NCI-H1092 (cell line): ENCODE measurements around the gene ADK.
"Not testable (repeated sequence)": the region's sequence is repeated elsewhere in the genome, so short reads cannot be mapped to it uniquely, and the experiment has no call there.

ENCODE experiments used
- DNase-seq: peaks from one replicate; lab custom pipeline; 2025; lab: John Stamatoyannopoulos, UW

ADK gene

DNA sequence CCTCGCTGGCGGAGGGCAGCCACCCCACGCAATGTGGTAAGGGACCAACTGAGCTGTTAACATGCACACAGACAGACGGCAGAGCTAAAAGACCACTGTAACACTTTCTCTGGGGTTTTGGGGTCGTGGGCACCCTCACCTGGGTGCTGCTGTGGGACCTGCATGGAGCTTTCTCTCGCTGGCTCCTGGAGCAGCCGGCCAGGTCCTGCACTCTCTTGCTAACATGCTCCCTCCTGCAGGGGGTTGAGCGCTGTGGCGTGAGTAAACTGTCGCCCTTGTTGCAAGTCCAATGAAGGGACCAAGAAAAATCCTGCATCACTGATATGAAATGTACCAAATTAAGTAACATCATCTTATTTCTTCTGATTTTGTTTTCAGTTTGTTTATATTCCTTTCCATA lies 92.0 kb downstream of the ADK start:
- DNase-seq, result no peak

DNA sequence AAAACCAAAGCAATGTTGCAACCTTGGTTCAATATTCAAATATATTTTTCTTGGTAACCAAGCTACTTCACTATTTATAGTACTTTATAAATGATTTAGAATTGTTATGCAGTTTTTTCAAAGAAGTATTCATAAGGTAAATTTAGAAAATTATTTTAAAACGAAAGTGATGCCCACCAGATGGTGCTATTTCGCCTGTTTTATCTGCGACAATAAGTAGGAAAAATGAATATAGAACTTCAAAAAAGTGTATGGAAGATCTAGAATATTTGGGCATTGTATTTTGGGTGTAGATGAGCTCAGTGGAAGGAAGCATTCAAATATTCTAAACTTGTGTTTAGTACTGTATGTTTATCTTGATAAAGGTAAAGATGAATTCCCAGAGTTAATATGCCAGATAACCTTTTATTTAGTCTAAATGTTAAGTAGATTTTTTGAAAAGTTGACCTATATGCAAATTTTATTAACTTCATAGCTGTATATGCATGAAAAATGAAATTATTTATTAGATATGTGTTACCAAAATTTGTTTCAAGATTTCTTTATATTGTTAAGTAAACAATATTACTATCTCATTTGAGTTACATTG lies 93.2 kb downstream of the ADK start:
- DNase-seq, result peak; percentile 17

DNA sequence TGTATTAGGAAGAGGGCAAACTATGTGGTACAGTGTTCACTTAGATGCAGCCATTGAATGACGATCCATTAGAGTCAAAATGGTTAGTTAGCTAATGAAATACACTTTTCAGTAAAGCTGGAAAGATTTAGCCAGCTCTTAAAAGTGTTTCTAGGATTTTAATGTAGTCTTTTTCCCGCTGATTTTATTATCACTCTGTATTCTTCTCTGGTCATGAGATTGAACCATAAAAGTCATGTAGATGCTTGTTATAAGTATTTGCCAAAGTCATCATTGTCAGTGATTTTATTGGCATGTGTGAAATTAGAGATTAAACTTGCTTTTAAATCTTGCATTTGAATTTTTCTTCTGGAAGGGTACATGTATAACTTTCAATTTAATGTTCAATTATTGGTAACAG lies 93.8 kb downstream of the ADK start:
- no peak for DNase-seq

GRCh38 chr10:74246495-74246894 lies 95.5 kb downstream of the ADK start:
- DNase-seq, result no peak

DNA sequence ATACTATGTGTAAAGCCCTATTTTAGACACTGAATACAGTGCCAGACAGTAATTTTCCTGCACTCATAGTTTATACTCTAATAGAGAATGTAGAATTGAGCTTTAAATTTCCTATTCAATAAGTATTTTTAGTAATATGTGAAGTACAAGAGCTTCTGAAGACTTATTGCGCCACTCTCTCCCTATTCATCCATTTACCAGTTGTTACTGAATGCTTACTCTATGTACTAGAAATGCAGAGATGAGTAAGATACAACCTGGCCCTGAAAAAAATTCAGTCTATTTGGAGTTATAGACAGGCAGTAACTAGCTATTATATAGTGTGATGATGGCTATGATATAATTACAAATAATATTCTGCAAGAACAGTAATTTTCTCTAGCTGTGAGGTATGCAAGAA lies 98.8 kb downstream of the ADK start:
- DNase-seq, result no peak

GRCh38 chr10:74255214-74255613 lies 104.2 kb downstream of the ADK start:
- DNase-seq, result no peak

- DNase-seq, result no peak
Measured at GRCh38 chr10:74255888-74256357, 104.9 kb downstream of the ADK start.

DNA sequence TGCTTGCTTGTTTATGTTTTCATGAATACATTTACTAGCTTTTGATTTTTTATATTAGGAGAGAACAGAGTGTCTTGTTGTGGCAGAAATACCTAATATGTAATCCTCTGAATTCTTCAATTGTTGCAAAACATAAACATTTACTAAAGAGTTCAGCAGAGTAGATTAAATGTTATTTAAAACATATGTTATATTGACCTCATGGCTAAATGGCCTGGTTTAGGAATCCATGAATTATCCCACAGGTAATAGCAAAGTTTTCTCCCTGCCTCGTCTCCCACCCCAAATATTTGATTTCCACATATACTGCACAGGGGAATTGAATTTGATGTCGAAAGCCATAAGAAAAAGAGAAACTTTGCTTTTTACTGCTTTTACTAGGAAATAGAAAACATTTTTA lies 111.8 kb downstream of the ADK start:
- DNase-seq, result no peak

DNA sequence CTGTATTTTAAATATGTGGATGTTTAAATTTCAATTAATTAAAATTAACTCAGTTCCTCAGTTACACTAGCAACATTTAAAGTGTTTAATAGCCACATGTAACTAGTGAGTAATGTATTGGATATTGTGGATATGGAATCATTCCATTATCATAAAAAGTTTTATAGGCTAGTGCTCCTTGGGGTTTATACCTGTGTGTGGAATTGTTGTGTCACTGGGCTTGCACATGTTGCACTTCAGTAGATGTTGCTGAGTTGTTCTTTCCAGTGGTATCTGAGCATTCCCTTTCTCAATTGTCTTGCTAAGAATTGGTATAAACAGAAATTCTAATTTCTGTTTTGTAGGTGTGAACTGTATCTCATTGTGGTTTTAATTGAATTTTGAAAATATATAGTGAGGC lies 113.0 kb downstream of the ADK start:
- DNase-seq, result no peak

DNA sequence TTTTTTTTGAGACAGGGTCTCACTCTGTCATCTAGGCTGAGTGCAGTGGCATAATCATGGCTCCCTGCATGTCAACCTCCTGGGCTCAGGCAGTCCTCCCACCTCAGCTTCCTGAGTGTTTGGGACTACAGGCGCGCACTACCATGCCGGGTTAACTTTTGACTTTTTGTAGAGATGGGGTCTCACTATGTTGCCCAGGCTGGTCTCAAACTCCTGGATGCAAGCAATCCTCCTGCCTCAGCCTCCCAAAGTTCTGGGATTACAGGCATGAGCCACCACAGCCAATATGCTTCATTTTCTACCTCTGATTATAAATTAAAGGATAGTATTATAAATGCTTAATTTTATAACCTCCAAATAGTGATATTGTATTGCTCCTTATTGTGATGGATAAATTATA lies 121.3 kb downstream of the ADK start:
- DNase-seq, result no peak

GRCh38 chr10:74275755-74276290 lies 124.8 kb downstream of the ADK start:
- no peak for DNase-seq

DNA sequence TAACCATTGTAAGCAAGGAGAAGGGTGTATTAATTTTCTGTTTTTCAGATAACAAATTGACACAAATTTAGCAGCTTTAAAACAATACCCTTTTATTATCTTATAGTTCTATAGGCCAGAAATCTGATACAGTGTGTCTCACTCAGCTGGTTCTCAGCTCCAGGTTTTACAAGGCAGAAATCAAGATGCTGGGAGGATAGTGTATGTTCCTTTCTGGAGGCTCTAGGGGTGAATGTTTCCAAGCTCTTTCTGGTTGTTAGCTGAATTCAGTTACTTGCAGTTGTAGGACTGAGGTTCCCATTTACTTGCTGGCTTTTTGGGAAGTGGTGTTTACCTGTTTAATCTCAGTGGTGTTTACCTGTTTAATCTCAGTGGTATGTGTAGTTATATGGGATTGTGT lies 125.4 kb downstream of the ADK start:
- no peak for DNase-seq

- DNase-seq, result no peak
Measured at GRCh38 chr10:74282151-74282847, 131.3 kb downstream of the ADK start.

DNA sequence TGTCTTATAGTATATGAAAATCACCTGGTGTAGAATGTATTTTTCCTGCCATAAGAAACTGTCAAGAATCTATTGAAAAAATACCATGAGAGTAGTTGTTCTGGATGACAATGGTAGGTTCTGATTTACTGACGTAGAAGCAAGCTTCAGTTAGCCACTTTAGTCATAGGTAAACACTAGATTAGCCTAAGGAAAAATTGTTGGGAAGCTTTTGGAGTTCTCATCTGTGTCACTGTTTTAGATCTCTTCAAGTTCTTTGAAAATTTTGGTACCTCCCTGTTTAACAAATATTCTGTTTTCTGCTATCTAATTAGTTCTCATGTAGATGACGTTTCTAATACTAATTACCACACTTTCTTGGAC lies 131.8 kb downstream of the ADK start:
- DNase-seq, result no peak

GRCh38 chr10:74289188-74289587 lies 138.2 kb downstream of the ADK start:
- no peak for DNase-seq

- DNase-seq, result no peak
Measured at GRCh38 chr10:74289951-74290350, 138.9 kb downstream of the ADK start.

GRCh38 chr10:74290708-74291107 lies 139.7 kb downstream of the ADK start:
- DNase-seq, result no peak

- DNase-seq, result no peak
Measured at GRCh38 chr10:74292871-74293427, 141.9 kb downstream of the ADK start.

- peak; percentile 1 for DNase-seq
Measured at GRCh38 chr10:74293686-74294371, 142.8 kb downstream of the ADK start.

- DNase-seq, result no peak
Measured at GRCh38 chr10:74297389-74298080, 146.5 kb downstream of the ADK start.

DNA sequence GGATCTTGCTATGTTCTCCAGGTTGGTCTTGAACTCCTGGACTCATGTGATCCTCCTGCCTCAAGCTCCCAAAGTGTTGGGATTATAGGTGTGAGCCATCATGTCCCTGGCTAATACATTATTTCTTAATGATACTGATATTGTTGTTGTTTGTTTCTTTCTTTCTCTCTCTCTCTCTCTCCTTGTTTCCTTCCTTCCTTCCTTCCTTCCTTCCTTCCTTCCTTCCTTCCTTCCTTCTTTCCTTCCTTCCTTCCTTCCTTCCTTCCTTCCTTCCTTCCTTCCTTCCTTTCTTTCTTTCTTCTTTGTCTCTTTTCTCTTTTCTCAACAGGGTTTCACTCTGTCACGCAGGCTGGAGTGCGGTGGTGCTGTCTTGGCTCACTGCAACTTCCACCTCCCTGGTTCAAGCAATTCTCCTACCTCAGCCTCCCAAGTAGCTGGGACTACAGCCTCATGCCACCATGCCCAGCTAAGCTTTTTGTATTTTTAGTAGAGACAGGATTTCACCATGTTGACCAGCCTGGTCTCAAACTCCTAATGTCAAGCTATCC lies 149.1 kb downstream of the ADK start:
- not testable (repeated sequence) for DNase-seq

DNA sequence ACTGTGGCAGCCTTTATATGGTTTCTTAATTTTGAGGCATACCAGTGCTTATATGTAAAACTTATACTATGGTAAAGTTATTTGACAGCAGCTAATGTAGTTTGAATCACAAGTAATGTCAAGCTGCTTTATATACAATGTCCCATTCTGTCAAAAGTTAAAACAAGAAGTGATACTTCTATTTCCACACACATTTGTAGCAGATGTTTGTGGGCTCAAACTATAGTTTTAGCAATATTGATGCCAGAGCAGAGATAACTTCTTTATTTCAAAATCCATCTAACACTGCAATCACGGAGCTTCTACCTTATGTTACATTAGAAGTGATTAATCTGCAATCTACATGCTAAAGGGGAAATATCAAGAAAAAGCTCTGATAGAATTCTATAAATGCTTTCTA lies 149.6 kb downstream of the ADK start:
- DNase-seq, result no peak
